GM12878 (cell line): ENCODE results near the gene ARHGAP26.
A peak's percentile ranks its signal among the peaks of the same experiment; 100 is the strongest.

Experiments used
- CEBPB ChIP-seq, 2 experiments: fragments of 150-350 bp in 1 of 2; IDR thresholded peaks; 2 replicates each; pipeline ENCODE4 v1.6.1; 2012 to 2014; ENCODE audit warnings: low read depth in 2 of 2, low read length in 2 of 2, borderline replicate concordance in 1 of 2, inconsistent platforms in 1 of 2
- HCFC1 ChIP-seq: fragments of 150-350 bp; IDR thresholded peaks from 2 replicates; pipeline ENCODE4 v1.6.1; 2014; ENCODE audit warnings: low read length
- NFYB ChIP-seq: IDR thresholded peaks from 2 replicates; pipeline ENCODE4 v1.6.1; 2011; ENCODE audit warnings: low read depth, mild to moderate bottlenecking, low read length, improper control_type of control experiment, moderate library complexity; ENCODE audit not compliant: insufficient read depth
- RAD51 ChIP-seq: fragments of 450-650 bp; IDR thresholded peaks from 2 replicates; pipeline ENCODE4 v1.6.1; 2016; ENCODE audit warnings: moderate library complexity, mild to moderate bottlenecking, inconsistent platforms
- SIN3A ChIP-seq: IDR thresholded peaks from 2 replicates; pipeline ENCODE4 v1.6.1; 2012; ENCODE audit warnings: low read depth, low read length, improper control_type of control experiment
- SREBF2 ChIP-seq: IDR thresholded peaks from 2 replicates; pipeline ENCODE4 v1.6.1; 2012; ENCODE audit warnings: mild to moderate bottlenecking, low read length

DNA sequence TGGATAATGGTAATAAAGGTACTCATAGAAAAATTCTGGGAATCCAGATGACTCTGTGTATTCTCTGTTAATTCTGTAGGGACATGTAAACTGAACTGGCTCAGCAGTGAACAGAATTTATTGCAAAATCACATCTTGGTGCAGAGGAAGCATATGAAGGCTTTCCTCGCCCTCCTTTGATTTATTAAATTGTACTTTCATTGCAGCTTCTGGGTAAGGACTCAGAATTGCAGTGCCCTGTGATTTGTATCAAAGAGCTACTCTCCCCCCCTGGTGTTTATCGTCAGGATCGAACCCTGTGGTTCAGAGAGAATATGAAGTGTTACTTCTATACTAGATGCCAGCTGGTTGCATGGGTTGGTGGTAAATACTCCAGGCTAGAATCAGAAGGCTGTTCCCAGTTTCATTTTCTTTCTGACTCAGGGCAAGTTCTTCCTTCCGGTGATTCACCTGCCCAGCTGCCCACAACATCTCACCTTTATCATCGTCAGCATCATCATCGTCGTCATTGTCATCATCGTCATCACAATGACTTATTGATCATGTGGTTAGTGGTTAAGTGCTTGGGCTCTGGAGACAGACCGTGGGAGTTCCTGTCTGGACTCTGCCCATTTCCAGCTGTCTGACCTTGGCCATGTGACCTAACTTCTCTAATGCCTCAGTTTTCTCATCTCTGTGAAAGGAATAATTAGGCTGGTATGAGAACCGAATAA, 238.8 kb downstream of the ARHGAP26 start:
- TF ChIP-seq SREBF2 (no peak), RAD51 (peak; percentile 94), SIN3A (no peak), HCFC1 (0 out of 2 replicates have a peak, but pooled peaks have one; percentile 24), NFYB (no peak), CEBPB (IDR thresholded peaks at IDR 0.05; ENCODE audit: borderline replicate concordance in 1 of 2, low read depth in 2 of 2, low read length in 2 of 2) (peak in 1 of 2 experiments; percentile 88; a peak in 1 of 4 replicates)
